ENCODE measurements around the gene PHLDA3.
A peak's percentile ranks its signal among the peaks of the same experiment; 100 is the strongest.

PHLDA3 gene

DNA sequence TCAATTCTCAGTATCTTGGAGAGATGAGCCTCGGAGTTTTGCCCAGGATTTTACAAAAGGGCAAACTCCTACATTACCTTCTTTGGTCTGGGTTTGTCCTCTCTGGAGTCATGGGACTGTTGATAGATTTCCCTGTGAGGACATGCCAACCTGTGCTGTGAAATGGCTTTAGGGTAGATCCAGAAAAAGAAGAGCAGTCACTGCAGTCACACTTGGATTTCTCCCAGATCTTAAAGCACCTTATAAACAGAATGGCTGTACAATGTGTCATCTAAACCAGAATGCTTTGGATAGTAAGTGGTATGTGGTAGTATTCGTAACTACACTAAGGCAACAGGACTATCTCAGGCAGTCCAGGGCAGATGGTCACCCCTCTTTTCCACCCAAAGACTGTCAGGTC, 39.8 kb upstream of the PHLDA3 start:
- H3K4me2 ChIP-seq (ENCODE audit: insufficient read depth, low read length): no peak overlapping the region
- no peak for DNase-seq
- H3K4me1 ChIP-seq (ENCODE audit: insufficient read depth, low read length): peaks cover 33% of the 10 kb centered on the region
- H4K20me1 ChIP-seq (ENCODE audit: insufficient read depth, low read length): no peaks in the 10 kb centered on the region
- no peaks in the 10 kb centered on the region for H3K9me3 ChIP-seq (ENCODE audit: insufficient read depth, low read length, severe bottlenecking)
- no peak overlapping the region for H3K4me3 ChIP-seq (ENCODE audit: low read depth in 1 of 2, low read length in 2 of 2)
- H3K27ac ChIP-seq (ENCODE audit: low read length): no peak overlapping the region
- no peak for ATAC-seq (ENCODE audit: insufficient read depth, low read depth)
- TF ChIP-seq, protein P1, sequence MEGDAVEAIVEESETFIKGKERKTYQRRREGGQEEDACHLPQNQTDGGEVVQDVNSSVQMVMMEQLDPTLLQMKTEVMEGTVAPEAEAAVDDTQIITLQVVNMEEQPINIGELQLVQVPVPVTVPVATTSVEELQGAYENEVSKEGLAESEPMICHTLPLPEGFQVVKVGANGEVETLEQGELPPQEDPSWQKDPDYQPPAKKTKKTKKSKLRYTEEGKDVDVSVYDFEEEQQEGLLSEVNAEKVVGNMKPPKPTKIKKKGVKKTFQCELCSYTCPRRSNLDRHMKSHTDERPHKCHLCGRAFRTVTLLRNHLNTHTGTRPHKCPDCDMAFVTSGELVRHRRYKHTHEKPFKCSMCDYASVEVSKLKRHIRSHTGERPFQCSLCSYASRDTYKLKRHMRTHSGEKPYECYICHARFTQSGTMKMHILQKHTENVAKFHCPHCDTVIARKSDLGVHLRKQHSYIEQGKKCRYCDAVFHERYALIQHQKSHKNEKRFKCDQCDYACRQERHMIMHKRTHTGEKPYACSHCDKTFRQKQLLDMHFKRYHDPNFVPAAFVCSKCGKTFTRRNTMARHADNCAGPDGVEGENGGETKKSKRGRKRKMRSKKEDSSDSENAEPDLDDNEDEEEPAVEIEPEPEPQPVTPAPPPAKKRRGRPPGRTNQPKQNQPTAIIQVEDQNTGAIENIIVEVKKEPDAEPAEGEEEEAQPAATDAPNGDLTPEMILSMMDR (IDR thresholded peaks at IDR 0.05; ENCODE audit: borderline replicate concordance, extremely low read depth, low read length, poor library complexity, severe bottlenecking): no peak
- no peak for TF ChIP-seq EZH2 (IDR thresholded peaks at IDR 0.05; ENCODE audit: borderline replicate concordance, low read depth, low read length, severe bottlenecking)
- no peaks in the 10 kb centered on the region for H3K27me3 ChIP-seq (ENCODE audit: insufficient read depth, low read length, poor library complexity)
- H3K36me3 ChIP-seq (ENCODE audit: insufficient read depth, low read length): 0 out of 2 replicates have a peak, but pooled peaks cover 6% of the 10 kb centered on the region
- peaks cover 31% of the 10 kb centered on the region for H3K79me2 ChIP-seq (ENCODE audit: insufficient read depth, low read length)
- H3K9ac ChIP-seq (ENCODE audit: low read depth, low read length): no peak overlapping the region
- no peak overlapping the region for H2AFZ ChIP-seq (ENCODE audit: low read depth, low read length)

DNA sequence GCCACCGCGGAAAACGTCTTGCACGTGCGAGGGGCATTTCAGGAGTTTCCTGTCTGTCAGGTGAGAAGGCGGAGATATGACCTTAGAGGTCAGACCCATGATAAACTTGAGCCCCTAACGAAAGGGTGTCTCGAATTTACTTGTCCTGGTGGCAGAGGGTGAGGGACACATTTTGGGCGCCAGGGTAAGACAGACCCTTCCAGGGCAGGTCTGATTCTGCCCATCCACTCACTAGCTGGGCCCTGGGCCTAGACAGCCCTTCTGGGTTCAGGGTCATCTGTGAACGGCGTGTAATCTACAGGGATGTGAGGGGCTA, 38.3 kb upstream of the PHLDA3 start:
- Histone ChIP-seq H3K27me3 (ENCODE audit: insufficient read depth, low read length, poor library complexity) (no peaks in the 10 kb centered on the region), H3K36me3 (ENCODE audit: insufficient read depth, low read length) (0 out of 2 replicates have a peak, but pooled peaks cover 6% of the 10 kb centered on the region), H3K9ac (ENCODE audit: low read depth, low read length) (peak overlapping the region; percentile 84), H3K9me3 (ENCODE audit: insufficient read depth, low read length, severe bottlenecking) (no peaks in the 10 kb centered on the region), H3K4me1 (ENCODE audit: insufficient read depth, low read length) (peaks cover 33% of the 10 kb centered on the region), H3K27ac (ENCODE audit: low read length) (peak overlapping the region; percentile 73), H2AFZ (ENCODE audit: low read depth, low read length) (peak overlapping the region; percentile 72), H3K4me2 (ENCODE audit: insufficient read depth, low read length) (peak overlapping the region; percentile 75), H3K79me2 (ENCODE audit: insufficient read depth, low read length) (peaks cover 39% of the 10 kb centered on the region), H4K20me1 (ENCODE audit: insufficient read depth, low read length) (peaks cover 6% of the 10 kb centered on the region), H3K4me3 (ENCODE audit: low read depth in 1 of 2, low read length in 2 of 2) (peak overlapping the region; percentile 38 to 66; a peak in 3 of 4 replicates)
- peak; percentile 8 for ATAC-seq (ENCODE audit: insufficient read depth, low read depth)
- TF ChIP-seq EZH2 (IDR thresholded peaks at IDR 0.05; ENCODE audit: borderline replicate concordance, low read depth, low read length, severe bottlenecking): no peak
- TF ChIP-seq, protein P1 (IDR thresholded peaks at IDR 0.05; ENCODE audit: borderline replicate concordance, extremely low read depth, low read length, poor library complexity, severe bottlenecking): no peak
- DNase-seq: no peak

DNA sequence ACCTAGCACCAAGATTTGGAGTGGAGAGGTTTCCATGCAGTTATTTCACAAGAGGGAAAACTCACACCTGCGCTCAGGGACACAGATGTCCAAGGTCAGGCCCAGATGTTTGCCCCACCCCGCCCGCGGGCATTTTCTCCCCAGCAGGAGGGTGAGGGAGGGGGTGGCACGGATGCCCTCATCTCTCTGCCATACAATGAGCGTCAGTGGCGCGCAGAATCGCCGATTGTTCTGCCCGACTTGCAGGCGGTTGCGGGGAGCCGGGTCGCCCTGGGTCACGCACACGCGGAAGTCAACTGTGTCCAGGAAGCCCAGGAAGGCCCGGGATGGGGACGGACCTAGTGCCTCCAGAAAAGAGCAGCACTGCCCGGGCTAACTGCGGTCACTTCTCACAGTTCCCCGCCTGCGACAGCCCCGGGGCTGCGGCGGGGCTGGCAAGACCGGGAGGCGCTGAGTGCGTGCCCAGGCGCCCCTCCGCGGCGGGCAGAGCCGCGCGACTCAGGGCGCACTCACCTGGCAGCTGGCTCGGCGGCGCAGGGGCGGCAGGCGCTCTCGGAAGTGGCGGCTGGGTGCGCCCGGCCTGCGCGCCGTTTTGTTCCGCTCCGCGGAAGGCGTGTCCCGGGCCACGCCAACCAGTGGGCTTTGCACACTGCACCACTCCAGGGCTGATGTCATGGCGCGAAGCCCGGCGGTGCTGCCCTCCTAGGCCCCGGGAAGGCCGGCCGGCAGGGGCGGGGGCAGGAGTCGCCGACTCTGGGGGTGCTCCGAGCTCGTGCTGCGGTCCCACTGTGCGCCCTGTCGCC, 37.8 kb upstream of the PHLDA3 start, which contains the start of gene CSRP1:
TSS of gene CSRP1 (minus strand) at position 567 of the 803 bp plus-strand sequence. CDS start 10,820 bp downstream, outside the sequence.
- ATAC-seq (ENCODE audit: insufficient read depth, low read depth) (peak; percentile 96), DNase-seq (peak; percentile 88)
- TF ChIP-seq, protein P1 (IDR thresholded peaks at IDR 0.05; ENCODE audit: borderline replicate concordance, extremely low read depth, low read length, poor library complexity, severe bottlenecking): peak; percentile 21
- no peak for TF ChIP-seq EZH2 (IDR thresholded peaks at IDR 0.05; ENCODE audit: borderline replicate concordance, low read depth, low read length, severe bottlenecking)
- Histone ChIP-seq H3K27me3 (ENCODE audit: insufficient read depth, low read length, poor library complexity) (no peaks in the 10 kb centered on the region), H3K9ac (ENCODE audit: low read depth, low read length) (peak within 1 kb of the TSS; percentile 84), H3K36me3 (ENCODE audit: insufficient read depth, low read length) (0 out of 2 replicates have a peak, but pooled peaks cover 6% of the 10 kb centered on the region), H3K4me3 (ENCODE audit: low read depth in 1 of 2, low read length in 2 of 2) (peak within 1 kb of the TSS; percentile 38 to 66; a peak in 3 of 4 replicates), H3K4me2 (ENCODE audit: insufficient read depth, low read length) (peak within 1 kb of the TSS; percentile 75), H3K27ac (ENCODE audit: low read length) (peak within 1 kb of the TSS; percentile 73), H3K79me2 (ENCODE audit: insufficient read depth, low read length) (peaks cover 43% of the 10 kb centered on the region), H2AFZ (ENCODE audit: low read depth, low read length) (peak within 1 kb of the TSS; percentile 72), H3K9me3 (ENCODE audit: insufficient read depth, low read length, severe bottlenecking) (no peaks in the 10 kb centered on the region), H4K20me1 (ENCODE audit: insufficient read depth, low read length) (peaks cover 10% of the 10 kb centered on the region), H3K4me1 (ENCODE audit: insufficient read depth, low read length) (peaks cover 33% of the 10 kb centered on the region)

Measured in DND-41 (cell line).